Calu3 (cell line): Measurements from ENCODE around the gene SAP30. TPM values are rescaled to one million over a fixed set of nuclear protein-coding genes. Genes with fewer than 3 reads are reported as not detected.

Source experiments
- BruUV-seq: library from RNA; stranded (reverse); fragments of 400-500 nt; replicated peaks from 2 replicates; lab custom pipeline; 2021; lab: Mats Ljungman, UMichigan
- CTCF ChIA-PET: fragments of 300-600 bp; sonication (Branson Sonifier 250); formaldehyde crosslinking; loops from one replicate; lab custom pipeline; 2022; ENCODE audit warnings: antibody characterized with exemption; lab: Charles Lee
- DNase-seq: peaks from one replicate; pipeline ENCODE4 v3.0.0; 2022
- H3K27ac Mint-ChIP-seq: one replicate; pipeline ENCODE4 v1.8.0; 2022; ENCODE audit warnings: mixed read lengths; ENCODE audit not compliant: unreplicated experiment
- H3K27me3 Mint-ChIP-seq: one replicate; pipeline ENCODE4 v1.8.0; 2022; ENCODE audit warnings: mixed read lengths; ENCODE audit not compliant: unreplicated experiment
- H3K36me3 Mint-ChIP-seq: one replicate; pipeline ENCODE4 v1.8.0; 2022; ENCODE audit warnings: mild to moderate bottlenecking, moderate library complexity, mixed read lengths; ENCODE audit not compliant: insufficient read depth, unreplicated experiment
- H3K4me1 Mint-ChIP-seq: one replicate; pipeline ENCODE4 v1.8.0; 2022; ENCODE audit warnings: mild to moderate bottlenecking, low read depth, mixed read lengths; ENCODE audit not compliant: unreplicated experiment
- H3K4me3 Mint-ChIP-seq: one replicate; pipeline ENCODE4 v1.8.0; 2022; ENCODE audit warnings: mild to moderate bottlenecking, low read depth, moderate library complexity, mixed read lengths; ENCODE audit not compliant: unreplicated experiment
- H3K9me3 Mint-ChIP-seq: one replicate; pipeline ENCODE4 v1.8.0; 2022; ENCODE audit warnings: low read depth, mixed read lengths; ENCODE audit not compliant: unreplicated experiment
- intact Hi-C: fragments of 100-400 bp; cut with micrococcal nuclease; formaldehyde crosslinking; loops from one replicate; pipeline ENCODE4 v1.10.0; 2022; ENCODE audit not compliant: unreplicated experiment
- total RNA-seq: library from RNA; stranded (reverse); gene quantifications from 2 replicates; pipeline ENCODE4 v1.2.3, GENCODE V29; 2022
- TF ChIP-seq, protein P1 (sequence below): fragments of 200-600 bp; IDR thresholded peaks from one replicate; pipeline ENCODE4 v1.8.0; 2022; ENCODE audit warnings: antibody characterized with exemption; ENCODE audit not compliant: unreplicated experiment

SAP30 gene
- total RNA-seq, 1 experiment from 2014 or later, result 12.7 TPM

DNA sequence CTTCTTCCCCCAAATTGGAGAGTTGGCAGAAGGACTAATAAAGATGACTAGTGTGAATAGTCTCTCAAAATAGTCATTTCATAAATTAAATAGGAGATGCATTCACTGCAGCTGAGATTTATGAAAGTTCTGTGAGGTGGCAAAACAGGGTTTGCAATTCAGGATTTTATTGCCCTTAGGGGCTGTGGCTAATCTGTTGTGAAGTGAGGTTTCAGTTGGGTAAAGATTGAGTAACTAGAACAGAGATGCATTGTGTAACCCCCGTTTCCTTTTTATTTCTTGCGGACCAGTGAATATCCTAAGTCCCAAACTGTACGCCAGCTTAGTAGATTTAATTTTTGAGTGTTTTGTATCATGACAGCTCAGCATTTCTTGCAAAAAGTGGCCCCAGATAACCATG lies 44.3 kb downstream of the SAP30 start:
- intact Hi-C loops, result loop anchor here (5.0 kb wide), 2 partner anchors 83 to 403 kb away; partner anchors contain the start of gene HMGB2
- no peak for DNase-seq
- H3K9me3 Mint-ChIP-seq, result no peaks in the 10 kb centered on the region
- H3K27ac Mint-ChIP-seq, result no peak overlapping the region
- CTCF ChIA-PET, result interaction anchor here (1.3 kb wide), 1 partner anchor 401 kb away, joined by 5 read pairs; no protein-coding TSS in a partner anchor
- BruUV-seq, result no TSS peak
- TF ChIP-seq, protein P1, sequence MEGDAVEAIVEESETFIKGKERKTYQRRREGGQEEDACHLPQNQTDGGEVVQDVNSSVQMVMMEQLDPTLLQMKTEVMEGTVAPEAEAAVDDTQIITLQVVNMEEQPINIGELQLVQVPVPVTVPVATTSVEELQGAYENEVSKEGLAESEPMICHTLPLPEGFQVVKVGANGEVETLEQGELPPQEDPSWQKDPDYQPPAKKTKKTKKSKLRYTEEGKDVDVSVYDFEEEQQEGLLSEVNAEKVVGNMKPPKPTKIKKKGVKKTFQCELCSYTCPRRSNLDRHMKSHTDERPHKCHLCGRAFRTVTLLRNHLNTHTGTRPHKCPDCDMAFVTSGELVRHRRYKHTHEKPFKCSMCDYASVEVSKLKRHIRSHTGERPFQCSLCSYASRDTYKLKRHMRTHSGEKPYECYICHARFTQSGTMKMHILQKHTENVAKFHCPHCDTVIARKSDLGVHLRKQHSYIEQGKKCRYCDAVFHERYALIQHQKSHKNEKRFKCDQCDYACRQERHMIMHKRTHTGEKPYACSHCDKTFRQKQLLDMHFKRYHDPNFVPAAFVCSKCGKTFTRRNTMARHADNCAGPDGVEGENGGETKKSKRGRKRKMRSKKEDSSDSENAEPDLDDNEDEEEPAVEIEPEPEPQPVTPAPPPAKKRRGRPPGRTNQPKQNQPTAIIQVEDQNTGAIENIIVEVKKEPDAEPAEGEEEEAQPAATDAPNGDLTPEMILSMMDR, result no peak
- no peaks in the 10 kb centered on the region for H3K27me3 Mint-ChIP-seq
- no peaks in the 10 kb centered on the region for H3K4me1 Mint-ChIP-seq
- H3K36me3 Mint-ChIP-seq, result no peaks in the 10 kb centered on the region
- no peak overlapping the region for H3K4me3 Mint-ChIP-seq

DNA sequence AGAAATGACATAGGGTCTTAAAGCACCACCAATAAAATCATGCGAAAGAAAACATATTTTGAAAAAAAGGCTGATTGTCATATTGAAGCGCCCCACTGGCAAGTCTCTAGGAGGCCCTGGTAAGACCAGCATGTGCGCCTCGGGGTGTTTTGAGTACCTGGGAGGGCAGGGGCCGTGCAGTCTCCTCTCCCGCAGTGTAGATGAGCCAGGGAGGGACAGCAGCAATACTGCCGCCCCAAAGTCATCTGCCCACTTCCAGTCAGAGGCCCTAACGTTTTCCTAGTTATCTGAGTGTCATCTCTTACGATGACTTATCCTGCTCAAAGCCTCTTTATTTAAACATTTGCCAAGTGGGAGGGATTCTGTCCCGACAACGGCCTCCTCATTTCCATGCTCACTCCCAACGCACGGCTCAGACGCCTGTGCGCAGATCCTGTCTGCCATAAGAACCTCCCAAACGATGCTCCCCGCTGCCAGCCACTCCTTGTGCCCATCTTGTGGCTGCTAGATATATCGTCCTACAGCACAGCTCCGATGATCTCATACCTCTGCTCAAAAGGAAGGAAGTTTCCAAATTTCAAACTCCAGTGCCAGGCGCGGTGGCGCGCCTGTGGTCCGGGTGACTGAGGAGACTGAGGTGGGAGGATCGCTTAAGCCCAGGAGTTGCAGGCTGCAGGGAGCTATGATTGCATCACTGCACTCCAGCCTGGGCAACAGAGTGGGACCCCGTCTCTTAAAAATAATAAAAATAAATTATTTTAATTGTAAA lies 45.3 kb downstream of the SAP30 start:
- Mint-ChIP-seq H3K27me3 (no peaks in the 10 kb centered on the region), H3K4me3 (no peak overlapping the region), H3K9me3 (no peaks in the 10 kb centered on the region), H3K4me1 (no peaks in the 10 kb centered on the region), H3K36me3 (no peaks in the 10 kb centered on the region), H3K27ac (no peak overlapping the region)
- TF ChIP-seq, protein P1, result no peak
- BruUV-seq, result no TSS peak
- CTCF ChIA-PET, result interaction anchor here (0.6 kb wide), 1 partner anchor 43 kb away, joined by 3 read pairs; no protein-coding TSS in a partner anchor
- intact Hi-C loops, result loop anchor here (5.0 kb wide), 2 partner anchors 84 to 404 kb away; partner anchors contain the start of gene HMGB2
- no peak for DNase-seq

DNA sequence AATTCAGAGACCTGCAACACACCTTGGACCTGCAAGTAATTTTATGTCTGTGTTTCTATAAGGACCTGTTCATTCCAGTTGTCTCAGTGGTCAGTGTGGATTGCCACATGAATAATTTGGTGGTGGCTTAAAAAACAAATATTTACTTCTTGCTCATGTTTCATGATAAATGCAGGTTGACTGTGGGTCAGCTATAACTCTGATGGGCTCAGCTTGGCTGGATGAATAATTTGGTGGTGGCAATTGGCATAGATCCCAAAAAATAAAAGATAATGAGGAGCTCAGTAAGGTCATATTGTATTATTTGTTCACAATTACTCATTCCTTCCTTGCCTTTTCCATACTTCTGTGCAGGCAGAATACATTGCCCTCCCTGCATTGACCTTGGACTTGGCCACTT lies 47.1 kb downstream of the SAP30 start:
- CTCF ChIA-PET, result interaction anchor here (0.6 to 1.1 kb wide), 2 partner anchors 404 to 751 kb away, joined by 3 to 4 read pairs; no protein-coding TSS in a partner anchor
- intact Hi-C loops, result loop anchor here (1.0 to 5.0 kb wide), 3 partner anchors 86 to 406 kb away; partner anchors contain the start of gene HMGB2
- TF ChIP-seq, protein P1, result no peak
- no peaks in the 10 kb centered on the region for H3K27me3 Mint-ChIP-seq
- no peaks in the 10 kb centered on the region for H3K9me3 Mint-ChIP-seq
- DNase-seq, result no peak
- no peak overlapping the region for H3K27ac Mint-ChIP-seq
- H3K4me3 Mint-ChIP-seq, result no peak overlapping the region
- no peaks in the 10 kb centered on the region for H3K4me1 Mint-ChIP-seq
- no peaks in the 10 kb centered on the region for H3K36me3 Mint-ChIP-seq
- BruUV-seq, result no TSS peak

DNA sequence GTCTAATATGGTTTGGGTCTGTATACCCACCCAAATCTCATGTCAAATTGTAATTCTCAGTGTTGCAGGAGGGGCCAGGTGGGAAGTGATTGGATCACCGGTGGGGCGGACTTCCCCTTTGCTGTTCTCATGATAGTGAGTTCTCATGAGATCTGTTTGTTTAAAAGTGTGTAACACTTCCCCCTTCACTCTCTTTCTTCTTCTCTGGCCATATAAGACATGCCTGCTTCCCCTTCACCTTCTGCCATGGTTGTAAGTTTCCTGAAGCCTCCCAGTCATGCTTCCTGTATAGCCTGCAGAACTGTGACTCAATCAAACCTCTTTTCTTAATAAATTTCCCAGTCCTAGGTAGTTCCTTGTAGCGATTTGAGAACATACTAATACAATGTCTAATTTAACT lies 47.9 kb downstream of the SAP30 start:
- no TSS peak for BruUV-seq
- DNase-seq, result no peak
- no peak overlapping the region for H3K4me3 Mint-ChIP-seq
- H3K27me3 Mint-ChIP-seq, result no peaks in the 10 kb centered on the region
- H3K27ac Mint-ChIP-seq, result no peak overlapping the region
- intact Hi-C loops, result loop anchor here (5.0 kb wide), 2 partner anchors 86 to 406 kb away; partner anchors contain the start of gene HMGB2
- no peaks in the 10 kb centered on the region for H3K9me3 Mint-ChIP-seq
- no peaks in the 10 kb centered on the region for H3K4me1 Mint-ChIP-seq
- no peaks in the 10 kb centered on the region for H3K36me3 Mint-ChIP-seq
- TF ChIP-seq, protein P1, result no peak
- CTCF ChIA-PET, result no interaction called here
